ENCODE measurements around the gene TAF10. TPM values are rescaled to one million over a fixed set of nuclear protein-coding genes. Genes with fewer than 3 reads are reported as not detected.

The TAF10 gene
- total and polyA plus RNA-seq, 3 donors from 2014 or later, result 123 to 389 (median 210) TPM

GRCh38 chr11:6604081-6604626 lies 7.9 kb downstream of the TAF10 start:
- Histone ChIP-seq H3K9me3 (no peaks in the 10 kb centered on the region), H3K27me3 (no peaks in the 10 kb centered on the region), H3K27ac (peak overlapping the region; percentile 90), H3K4me3 (peak overlapping the region; percentile 95), H3K36me3 (ENCODE audit: low read depth, missing control alignments) (no peaks in the 10 kb centered on the region), H3K4me1 (peaks cover 41% of the 10 kb centered on the region)
- WGBS, 2 donors, result 1% methylated on average over 17 to 20 of the region's 20 CpGs
- intact Hi-C loops (cut with DNase I; ENCODE audit: low total_unique reads), result no loop called here
- DNase-seq, result peak; percentile 72
- no peak for TF ChIP-seq POLR2A (IDR thresholded peaks at IDR 0.05)
- no peak for TF ChIP-seq CTCF (IDR thresholded peaks at IDR 0.05)

- H3K9me3 ChIP-seq, result no peaks in the 10 kb centered on the region
- no peaks in the 10 kb centered on the region for H3K36me3 ChIP-seq (ENCODE audit: low read depth, missing control alignments)
- H3K4me3 ChIP-seq, result peak within 1 kb of the TSS; percentile 95
- no peaks in the 10 kb centered on the region for H3K27me3 ChIP-seq
- TF ChIP-seq POLR2A (IDR thresholded peaks at IDR 0.05) (peak; percentile 41), CTCF (IDR thresholded peaks at IDR 0.05) (peak in 1 of 3 experiments; percentile 38)
- peak within 1 kb of the TSS; percentile 90 for H3K27ac ChIP-seq
- WGBS, 2 donors, result 1% methylated on average over 34 to 66 of the region's 72 CpGs
- DNase-seq, result peak; percentile 94
- peaks cover 41% of the 10 kb centered on the region for H3K4me1 ChIP-seq
- intact Hi-C loops (cut with DNase I; ENCODE audit: low total_unique reads), result no loop called here
Observed at GRCh38 chr11:6603287-6604080, 8.5 kb downstream of the TAF10 start, which contains the start of the genes ILK and RRP8. TSS of gene ILK (plus strand) at chr11:6603774. CDS start at chr11:6604272, 498 bp downstream. TSS of gene RRP8 (minus strand) at chr11:6603616. CDS start at chr11:6603502, 114 bp downstream.

- no peak for TF ChIP-seq POLR2A (IDR thresholded peaks at IDR 0.05)
- no peak for TF ChIP-seq CTCF (IDR thresholded peaks at IDR 0.05)
- peaks cover 35% of the 10 kb centered on the region for H3K4me1 ChIP-seq
- peak overlapping the region; percentile 95 for H3K4me3 ChIP-seq
- H3K27ac ChIP-seq, result no peak overlapping the region
- H3K36me3 ChIP-seq (ENCODE audit: low read depth, missing control alignments), result no peaks in the 10 kb centered on the region
- intact Hi-C loops (cut with DNase I; ENCODE audit: low total_unique reads), result no loop called here
- 51 to 52% methylated on average over 7 of the region's 7 CpGs for WGBS, 2 donors
- no peak for DNase-seq
- no peaks in the 10 kb centered on the region for H3K9me3 ChIP-seq
- no peaks in the 10 kb centered on the region for H3K27me3 ChIP-seq
Observed at GRCh38 chr11:6602096-6602940, 9.7 kb downstream of the TAF10 start.

- 92 to 96% methylated on average over 8 to 13 of the region's 13 CpGs for WGBS, 2 donors
- DNase-seq, result no peak
- no peaks in the 10 kb centered on the region for H3K27me3 ChIP-seq
- no peaks in the 10 kb centered on the region for H3K36me3 ChIP-seq (ENCODE audit: low read depth, missing control alignments)
- H3K9me3 ChIP-seq, result no peaks in the 10 kb centered on the region
- no peak overlapping the region for H3K27ac ChIP-seq
- TF ChIP-seq POLR2A (IDR thresholded peaks at IDR 0.05) (no peak), CTCF (IDR thresholded peaks at IDR 0.05) (no peak)
- intact Hi-C loops (cut with DNase I; ENCODE audit: low total_unique reads), result no loop called here
- no peak overlapping the region for H3K4me3 ChIP-seq
- H3K4me1 ChIP-seq, result peaks cover 22% of the 10 kb centered on the region
Observed at GRCh38 chr11:6601041-6601461, 11.0 kb downstream of the TAF10 start.

Measured in testis (tissue), 3 donors.